ENCODE results near the gene TSPAN4.

GRCh38 chr11:869399-870126 is 26.9 kb downstream of the TSPAN4 start:
- no peak for TF ChIP-seq CTCF (IDR thresholded peaks at IDR 0.05)
- no peak for TF ChIP-seq POLR2A (IDR thresholded peaks at IDR 0.05)

All from testis (tissue), 2 donors.